Measurements from ENCODE around the gene GTPBP6. TPM values are rescaled to one million over a fixed set of nuclear protein-coding genes. Genes with fewer than 3 reads are reported as not detected.

GTPBP6 gene
- total RNA-seq, 1 donor from 2014 or later, result 36.2 TPM

GRCh38 chrX:302975-303374, 15.6 kb downstream of the GTPBP6 start:
- no peak overlapping the region for H3K4me3 ChIP-seq (ENCODE audit: low read depth, low read length)
- no peak for DNase-seq (ENCODE audit: low read depth)
- TF ChIP-seq CTCF (conservative IDR thresholded peaks at IDR 0.05; ENCODE audit: low read depth, low read length), result no peak

- no peak for TF ChIP-seq CTCF (conservative IDR thresholded peaks at IDR 0.05; ENCODE audit: low read depth, low read length)
- H3K4me3 ChIP-seq (ENCODE audit: low read depth, low read length), result no peak overlapping the region
- DNase-seq (ENCODE audit: low read depth), result no peak
Observed at GRCh38 chrX:300334-300733, 18.3 kb downstream of the GTPBP6 start.

- no peak overlapping the region for H3K4me3 ChIP-seq (ENCODE audit: low read depth, low read length)
- TF ChIP-seq CTCF (conservative IDR thresholded peaks at IDR 0.05; ENCODE audit: low read depth, low read length), result no peak
- no peak for DNase-seq (ENCODE audit: low read depth)
Observed at GRCh38 chrX:298993-299392, 19.6 kb downstream of the GTPBP6 start.

- DNase-seq (ENCODE audit: low read depth), result no peak
- TF ChIP-seq CTCF (conservative IDR thresholded peaks at IDR 0.05; ENCODE audit: low read depth, low read length), result no peak
- no peak overlapping the region for H3K4me3 ChIP-seq (ENCODE audit: low read depth, low read length)
Observed at GRCh38 chrX:295136-295535, 23.5 kb downstream of the GTPBP6 start.

GRCh38 chrX:292900-293897, 25.4 kb downstream of the GTPBP6 start:
- no peak for DNase-seq (ENCODE audit: low read depth)
- no peak overlapping the region for H3K4me3 ChIP-seq (ENCODE audit: low read depth, low read length)
- no peak for TF ChIP-seq CTCF (conservative IDR thresholded peaks at IDR 0.05; ENCODE audit: low read depth, low read length)

GRCh38 chrX:291411-291901, 27.1 kb downstream of the GTPBP6 start:
- no peak overlapping the region for H3K4me3 ChIP-seq (ENCODE audit: low read depth, low read length)
- DNase-seq (ENCODE audit: low read depth), result no peak
- no peak for TF ChIP-seq CTCF (conservative IDR thresholded peaks at IDR 0.05; ENCODE audit: low read depth, low read length)

Data from epithelial cell of proximal tubule (primary cell).